Sigmoid colon (tissue), 4 donors: ENCODE measurements around the gene ITK.

ENCODE experiments used
- EP300 ChIP-seq, 4 donors: sonication (generic); formaldehyde crosslinking; IDR thresholded peaks; one replicate each; pipeline ENCODE4 v1.6.1; 2017; ENCODE audit warnings: antibody characterized with exemption in 4 of 4
- POLR2A ChIP-seq, 2 donors: fragments of 450-650 bp; IDR thresholded peaks; one replicate each; pipeline ENCODE4 v1.6.1; 2016; ENCODE audit warnings: antibody characterized with exemption in 2 of 2, mild to moderate bottlenecking in 2 of 2, moderate library complexity in 2 of 2
- POLR2AphosphoS5 ChIP-seq, 4 donors: sonication (generic); formaldehyde crosslinking; IDR thresholded peaks; one replicate each; pipeline ENCODE4 v1.6.1; 2017; ENCODE audit warnings: antibody characterized with exemption in 4 of 4
- TF ChIP-seq, protein P1 (sequence below), 4 experiments: fragments of 450-650 bp in 3 of 4; fragments of 200-600 bp in 1 of 4; IDR thresholded peaks; one replicate each; pipeline ENCODE4 v1.5.1; 2016 to 2019; ENCODE audit warnings: antibody characterized with exemption in 4 of 4, mild to moderate bottlenecking in 3 of 4, moderate library complexity in 2 of 4

- no peak for TF ChIP-seq POLR2A (IDR thresholded peaks at IDR 0.05)
- TF ChIP-seq, protein P1, sequence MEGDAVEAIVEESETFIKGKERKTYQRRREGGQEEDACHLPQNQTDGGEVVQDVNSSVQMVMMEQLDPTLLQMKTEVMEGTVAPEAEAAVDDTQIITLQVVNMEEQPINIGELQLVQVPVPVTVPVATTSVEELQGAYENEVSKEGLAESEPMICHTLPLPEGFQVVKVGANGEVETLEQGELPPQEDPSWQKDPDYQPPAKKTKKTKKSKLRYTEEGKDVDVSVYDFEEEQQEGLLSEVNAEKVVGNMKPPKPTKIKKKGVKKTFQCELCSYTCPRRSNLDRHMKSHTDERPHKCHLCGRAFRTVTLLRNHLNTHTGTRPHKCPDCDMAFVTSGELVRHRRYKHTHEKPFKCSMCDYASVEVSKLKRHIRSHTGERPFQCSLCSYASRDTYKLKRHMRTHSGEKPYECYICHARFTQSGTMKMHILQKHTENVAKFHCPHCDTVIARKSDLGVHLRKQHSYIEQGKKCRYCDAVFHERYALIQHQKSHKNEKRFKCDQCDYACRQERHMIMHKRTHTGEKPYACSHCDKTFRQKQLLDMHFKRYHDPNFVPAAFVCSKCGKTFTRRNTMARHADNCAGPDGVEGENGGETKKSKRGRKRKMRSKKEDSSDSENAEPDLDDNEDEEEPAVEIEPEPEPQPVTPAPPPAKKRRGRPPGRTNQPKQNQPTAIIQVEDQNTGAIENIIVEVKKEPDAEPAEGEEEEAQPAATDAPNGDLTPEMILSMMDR (IDR thresholded peaks at IDR 0.05): no peak
- no peak for TF ChIP-seq EP300 (IDR thresholded peaks at IDR 0.05)
- no peak for TF ChIP-seq POLR2AphosphoS5 (IDR thresholded peaks at IDR 0.05)
Measured at GRCh38 chr5:157278319-157279037, 97.8 kb downstream of the ITK start.
